Keratinocyte (primary cell): ENCODE results near the gene SH3GL3. TPM values are rescaled to one million over a fixed set of nuclear protein-coding genes. Genes with fewer than 3 reads are reported as not detected.

Experiments
- DNase-seq: peaks from one replicate; pipeline ENCODE4 v3.0.0-alpha.2; 2011; ENCODE audit warnings: low read depth, missing footprints, low spot score
- FAIRE-seq: peaks from 2 replicates; lab custom pipeline; 2011; peaks lifted over from hg19 to GRCh38; lab: Jason Lieb, UNC
- H2AFZ ChIP-seq: 2 replicates; pipeline ENCODE4 v1.6.0; 2012; ENCODE audit warnings: low read length, control low read depth, inconsistent platforms; ENCODE audit not compliant: control insufficient read depth
- H3K27ac ChIP-seq: 2 replicates; pipeline ENCODE4 v1.5.1; 2011; ENCODE audit warnings: low read length; ENCODE audit not compliant: control insufficient read depth, insufficient read depth
- H3K27me3 ChIP-seq: 3 replicates; pipeline ENCODE4 v1.6.0; 2011; ENCODE audit warnings: low read length; ENCODE audit not compliant: control insufficient read depth, insufficient read depth; ENCODE audit errors: extremely low read depth
- H3K36me3 ChIP-seq, 2 experiments: 2 replicates in 1 of 2; 3 replicates in 1 of 2; pipeline ENCODE4 v1.5.1; 2011; ENCODE audit warnings: low read length in 2 of 2, mild to moderate bottlenecking in 1 of 2; ENCODE audit not compliant: control insufficient read depth in 2 of 2, insufficient read depth in 2 of 2; ENCODE audit errors: extremely low read depth in 1 of 2
- H3K4me1 ChIP-seq: 3 replicates; pipeline ENCODE4 v1.5.1; 2011; ENCODE audit warnings: low read length; ENCODE audit not compliant: control insufficient read depth, insufficient read depth; ENCODE audit errors: extremely low read depth
- H3K4me2 ChIP-seq: 3 replicates; pipeline ENCODE4 v1.6.0; 2011; ENCODE audit warnings: low read depth, low read length; ENCODE audit not compliant: control insufficient read depth, insufficient read depth; ENCODE audit errors: extremely low read depth
- H3K4me3 ChIP-seq, 3 experiments: fragments of 200-600 bp in 1 of 3; sonication (generic) in 1 of 3; 2 replicates in 2 of 3; 3 replicates in 1 of 3; pipeline ENCODE4 v1.5.1; 2011 to 2016; ENCODE audit warnings: low read length in 3 of 3, mild to moderate bottlenecking in 3 of 3, control low read depth in 2 of 3, inconsistent platforms in 1 of 3, low read depth in 1 of 3, mixed read lengths in 1 of 3, mixed run types in 1 of 3, moderate library complexity in 1 of 3; ENCODE audit not compliant: control insufficient read depth in 2 of 3, insufficient read depth in 2 of 3; ENCODE audit errors: extremely low read depth in 1 of 3
- H3K79me2 ChIP-seq: 2 replicates; pipeline ENCODE4 v1.6.0; 2012; ENCODE audit warnings: low read length; ENCODE audit not compliant: control insufficient read depth, insufficient read depth
- H3K9ac ChIP-seq: 3 replicates; pipeline ENCODE4 v1.6.0; 2011; ENCODE audit warnings: low read length; ENCODE audit not compliant: control insufficient read depth, insufficient read depth; ENCODE audit errors: extremely low read depth
- H3K9me1 ChIP-seq: 3 replicates; pipeline ENCODE4 v1.6.0; 2011; ENCODE audit warnings: low read length; ENCODE audit not compliant: control insufficient read depth, insufficient read depth; ENCODE audit errors: extremely low read depth
- H3K9me3 ChIP-seq: 2 replicates; pipeline ENCODE4 v1.5.1; 2012; ENCODE audit warnings: low read depth, low read length; ENCODE audit not compliant: control insufficient read depth
- H4K20me1 ChIP-seq: 3 replicates; pipeline ENCODE4 v1.6.0; 2011; ENCODE audit warnings: low read length; ENCODE audit not compliant: control insufficient read depth, insufficient read depth; ENCODE audit errors: extremely low read depth
- CTCF ChIP-seq, 3 experiments: IDR thresholded peaks in 1 of 3; conservative IDR thresholded peaks in 1 of 3; optimal IDR thresholded peaks in 1 of 3; 2 replicates in 2 of 3; 3 replicates in 1 of 3; pipeline versions ENCODE3 to v1.5.1; 2011; ENCODE audit warnings: low read length in 3 of 3, mild to moderate bottlenecking in 3 of 3, moderate library complexity in 2 of 3, control low read depth in 1 of 3, inconsistent platforms in 1 of 3; ENCODE audit not compliant: insufficient read depth in 2 of 3; ENCODE audit errors: extremely low read depth in 1 of 3
- EZH2 ChIP-seq: IDR thresholded peaks from one replicate; pipeline ENCODE4 v1.6.1; 2012; ENCODE audit warnings: inconsistent platforms, mild to moderate bottlenecking, low read length, moderate library complexity
- dilution Hi-C: fragments of 300-500 bp; cut with MboI; formaldehyde crosslinking; loops from one replicate; pipeline ENCODE4 v1.7.0; 2020; ENCODE audit warnings: low sequenced_read_pairs; ENCODE audit not compliant: extremely low pct_ligation_motif_present
- polyA plus RNA-seq, 5 experiments: library from polyadenylated mRNA; depleted of rRNA in 3 of 5; stranded (reverse) in 3 of 5; stranded (forward) in 1 of 5; unstranded in 1 of 5; fragments of >200 nt; gene quantifications; 1 replicate in 1 of 5; 2 replicates in 3 of 5; 3 replicates in 1 of 5; pipeline versions ENCODE4 v1.2.1 to v1.2.3, GENCODE V29; 2011 to 2012; ENCODE audit warnings: missing spikeins in 2 of 5, low read depth in 1 of 5, low replicate concordance in 1 of 5

Gene SH3GL3
- polyA plus RNA-seq, 1 donor (not counting 4 experiments of a cell fraction or from before 2014, with no cell fraction given): 0.20 TPM

GRCh38 chr15:83446417-83446816, 724 bp upstream of the SH3GL3 start:
- dilution Hi-C loops: no loop called here
- H3K27ac ChIP-seq: no peak overlapping the region
- peaks cover 5% of the 10 kb centered on the region for H3K4me1 ChIP-seq
- no peak for FAIRE-seq
- no peak overlapping the region for H3K9ac ChIP-seq
- no peak for TF ChIP-seq EZH2
- no peak for TF ChIP-seq CTCF (optimal IDR thresholded peaks at IDR 0.05 in 1 of 3, IDR thresholded peaks at IDR 0.05 in 1 of 3, conservative IDR thresholded peaks at IDR 0.05 in 1 of 3; ENCODE audit: extremely low read depth in 1 of 3, insufficient read depth in 2 of 3, low read length in 3 of 3)
- H3K79me2 ChIP-seq: no peaks in the 10 kb centered on the region
- peaks cover 12% of the 10 kb centered on the region for H3K27me3 ChIP-seq
- no peak for DNase-seq
- H2AFZ ChIP-seq: no peak overlapping the region
- peak overlapping the region; percentile 85 for H3K4me2 ChIP-seq
- no peaks in the 10 kb centered on the region for H3K9me3 ChIP-seq
- peak overlapping the region in 1 of 3 experiments; percentile 59 for H3K4me3 ChIP-seq
- H3K36me3 ChIP-seq: no peaks in the 10 kb centered on the region
- no peaks in the 10 kb centered on the region for H4K20me1 ChIP-seq
- no peaks in the 10 kb centered on the region for H3K9me1 ChIP-seq

GRCh38 chr15:83449250-83449671, 2.1 kb downstream of the SH3GL3 start:
- H3K4me1 ChIP-seq: peaks cover 5% of the 10 kb centered on the region
- H3K4me3 ChIP-seq: no peak overlapping the region
- no peaks in the 10 kb centered on the region for H3K36me3 ChIP-seq
- H3K9ac ChIP-seq: no peak overlapping the region
- H3K27me3 ChIP-seq: peaks cover 12% of the 10 kb centered on the region
- no peaks in the 10 kb centered on the region for H4K20me1 ChIP-seq
- no peak for DNase-seq
- no peaks in the 10 kb centered on the region for H3K79me2 ChIP-seq
- FAIRE-seq: peak; percentile 23
- no peaks in the 10 kb centered on the region for H3K9me1 ChIP-seq
- H3K9me3 ChIP-seq: no peaks in the 10 kb centered on the region
- no peak for TF ChIP-seq CTCF (optimal IDR thresholded peaks at IDR 0.05 in 1 of 3, IDR thresholded peaks at IDR 0.05 in 1 of 3, conservative IDR thresholded peaks at IDR 0.05 in 1 of 3; ENCODE audit: extremely low read depth in 1 of 3, insufficient read depth in 2 of 3, low read length in 3 of 3)
- no peak for TF ChIP-seq EZH2
- H3K4me2 ChIP-seq: no peak overlapping the region
- dilution Hi-C loops: no loop called here
- no peak overlapping the region for H3K27ac ChIP-seq
- no peak overlapping the region for H2AFZ ChIP-seq
